OCI-LY7 (cell line): ENCODE results near the gene C6orf141. TPM values are rescaled to one million over a fixed set of nuclear protein-coding genes. Genes with fewer than 3 reads are reported as not detected.

Source experiments
- BruUV-seq: library from RNA; stranded (reverse); fragments of 400-500 nt; replicated peaks from 2 replicates; lab custom pipeline; 2021; lab: Mats Ljungman, UMichigan
- CTCF ChIA-PET: fragments of 300-600 bp; sonication (Branson Sonifier 250); formaldehyde crosslinking; loops from one replicate; lab custom pipeline; 2022; ENCODE audit warnings: antibody characterized with exemption; ENCODE audit not compliant: unreplicated experiment; lab: Charles Lee
- POLR2A ChIA-PET: fragments of 300-600 bp; sonication (Branson Sonifier 250); formaldehyde crosslinking; loops from one replicate; lab custom pipeline; 2022; ENCODE audit warnings: antibody characterized with exemption; lab: Charles Lee
- DNase-seq: peaks from one replicate; pipeline ENCODE4 v3.0.0-alpha.2; 2015; ENCODE audit warnings: low spot score
- H2AFZ ChIP-seq: fragments of 200-600 bp; sonication (generic), shearing (Covaris generic); 2 replicates; pipeline ENCODE4 v1.6.1; 2014; ENCODE audit warnings: mild to moderate bottlenecking, antibody characterized with exemption, low read length, moderate library complexity
- H3K27ac ChIP-seq: fragments of 200-600 bp; sonication (generic); 2 replicates; pipeline ENCODE4 v1.5.1; 2014; ENCODE audit warnings: mixed run types, low read depth, mild to moderate bottlenecking, moderate library complexity, low read length, inconsistent platforms; ENCODE audit not compliant: poor library complexity, severe bottlenecking
- H3K36me3 ChIP-seq: fragments of 200-600 bp; sonication (generic); 2 replicates; pipeline ENCODE4 v1.6.1; 2014; ENCODE audit warnings: mild to moderate bottlenecking, antibody characterized with exemption, low read length, moderate library complexity, mixed read lengths; ENCODE audit not compliant: insufficient read depth
- H3K4me1 ChIP-seq: fragments of 200-600 bp; sonication (generic); 2 replicates; pipeline ENCODE4 v1.5.1; 2014; ENCODE audit warnings: mild to moderate bottlenecking, low read length; ENCODE audit not compliant: insufficient read depth, poor library complexity, severe bottlenecking
- H3K4me2 ChIP-seq: fragments of 200-600 bp; sonication (generic); 2 replicates; pipeline ENCODE4 v1.6.1; 2014; ENCODE audit warnings: mild to moderate bottlenecking, low read length
- H3K4me3 ChIP-seq: fragments of 200-600 bp; sonication (generic); 2 replicates; pipeline ENCODE4 v1.5.1; 2014; ENCODE audit warnings: mild to moderate bottlenecking, low read depth, low read length; ENCODE audit not compliant: poor library complexity, severe bottlenecking
- H3K79me2 ChIP-seq: fragments of 200-600 bp; sonication (generic); 2 replicates; pipeline ENCODE4 v1.6.1; 2016; ENCODE audit warnings: low read depth, mild to moderate bottlenecking, low read length, moderate library complexity, mixed read lengths; ENCODE audit not compliant: insufficient read depth
- H3K9me2 ChIP-seq: fragments of 200-600 bp; sonication (generic); 2 replicates; pipeline ENCODE4 v1.6.1; 2016; ENCODE audit warnings: mild to moderate bottlenecking, low read length, mixed read lengths; ENCODE audit not compliant: insufficient read depth
- H3K9me3 ChIP-seq: fragments of 200-600 bp; sonication (generic); 2 replicates; pipeline ENCODE4 v1.6.1; 2014; ENCODE audit warnings: mild to moderate bottlenecking, mixed run types, low read length, mixed read lengths
- H4K20me1 ChIP-seq: fragments of 200-600 bp; sonication (generic); 2 replicates; pipeline ENCODE4 v1.6.1; 2014; ENCODE audit warnings: mild to moderate bottlenecking, antibody characterized with exemption, low read length, moderate library complexity, mixed read lengths; ENCODE audit not compliant: insufficient read depth
- EZH2phosphoT487 ChIP-seq: fragments of 200-600 bp; sonication (generic); IDR thresholded peaks from 2 replicates; pipeline ENCODE4 v1.6.1; 2018; ENCODE audit warnings: low read depth, borderline replicate concordance, mild to moderate bottlenecking, mixed run types, antibody characterized with exemption, low read length, moderate library complexity, mixed read lengths
- intact Hi-C: fragments of 100-400 bp; cut with micrococcal nuclease; formaldehyde crosslinking; loops from one replicate; pipeline ENCODE4 v1.10.0; 2022; ENCODE audit not compliant: unreplicated experiment
- total RNA-seq, 2 experiments: library from RNA; depleted of rRNA in 1 of 2; stranded (reverse); fragments of >200 nt in 1 of 2; shearing (Covaris generic) in 1 of 2; gene quantifications; 2 replicates each; pipeline ENCODE4 v1.2.3, GENCODE V29; 2014 to 2022
- TF ChIP-seq, protein P1 (sequence below): fragments of 200-600 bp; sonication (generic); conservative IDR thresholded peaks from 2 replicates; pipeline ENCODE4 v1.5.1; 2014; ENCODE audit warnings: mild to moderate bottlenecking, antibody characterized with exemption, low read length, moderate library complexity, mixed read lengths

The C6orf141 gene
- total RNA-seq, 2 experiments from 2014 or later = not detected

DNA sequence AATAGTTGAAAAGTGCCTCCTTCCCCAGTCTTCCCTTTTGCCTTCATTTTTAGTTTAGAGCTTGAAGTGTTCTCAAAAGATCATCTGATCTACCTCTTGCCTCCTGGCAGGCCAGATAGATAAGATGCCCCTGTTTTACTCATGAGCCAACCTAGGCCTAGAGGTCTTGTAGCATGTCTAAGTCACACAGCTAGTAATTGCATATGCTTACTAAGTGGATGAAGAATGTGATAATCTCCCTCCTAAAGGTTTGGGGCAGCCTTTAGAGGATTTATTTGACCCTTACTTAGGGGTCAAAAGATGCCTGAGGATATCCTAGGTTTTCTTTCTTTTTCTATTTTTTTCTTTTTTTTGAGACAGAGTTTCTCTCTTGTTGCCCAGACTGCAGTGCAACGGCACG, 2.1 kb downstream of the C6orf141 start:
- TF ChIP-seq, protein P1, sequence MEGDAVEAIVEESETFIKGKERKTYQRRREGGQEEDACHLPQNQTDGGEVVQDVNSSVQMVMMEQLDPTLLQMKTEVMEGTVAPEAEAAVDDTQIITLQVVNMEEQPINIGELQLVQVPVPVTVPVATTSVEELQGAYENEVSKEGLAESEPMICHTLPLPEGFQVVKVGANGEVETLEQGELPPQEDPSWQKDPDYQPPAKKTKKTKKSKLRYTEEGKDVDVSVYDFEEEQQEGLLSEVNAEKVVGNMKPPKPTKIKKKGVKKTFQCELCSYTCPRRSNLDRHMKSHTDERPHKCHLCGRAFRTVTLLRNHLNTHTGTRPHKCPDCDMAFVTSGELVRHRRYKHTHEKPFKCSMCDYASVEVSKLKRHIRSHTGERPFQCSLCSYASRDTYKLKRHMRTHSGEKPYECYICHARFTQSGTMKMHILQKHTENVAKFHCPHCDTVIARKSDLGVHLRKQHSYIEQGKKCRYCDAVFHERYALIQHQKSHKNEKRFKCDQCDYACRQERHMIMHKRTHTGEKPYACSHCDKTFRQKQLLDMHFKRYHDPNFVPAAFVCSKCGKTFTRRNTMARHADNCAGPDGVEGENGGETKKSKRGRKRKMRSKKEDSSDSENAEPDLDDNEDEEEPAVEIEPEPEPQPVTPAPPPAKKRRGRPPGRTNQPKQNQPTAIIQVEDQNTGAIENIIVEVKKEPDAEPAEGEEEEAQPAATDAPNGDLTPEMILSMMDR = no peak
- TF ChIP-seq EZH2phosphoT487 = no peak
- intact Hi-C loops = no loop called here

DNA sequence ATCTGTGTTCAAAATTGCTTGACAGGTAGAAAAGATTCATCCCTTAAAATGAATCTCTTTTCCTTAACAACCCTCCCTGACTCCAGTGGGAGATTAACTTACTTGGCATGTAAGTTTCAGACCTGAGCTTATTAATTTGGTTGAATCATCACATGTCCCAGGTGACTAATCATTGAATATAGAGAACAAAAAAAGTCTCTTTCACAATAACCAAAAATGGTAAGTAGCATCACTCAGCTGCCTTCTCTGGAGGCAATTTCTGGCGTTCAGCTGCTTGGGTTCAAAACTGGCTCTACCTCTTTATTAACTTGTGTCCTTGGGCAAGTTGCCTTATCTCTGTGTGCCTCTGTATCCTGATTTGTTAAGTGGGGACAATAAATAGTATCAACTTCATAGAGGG, 2.9 kb downstream of the C6orf141 start:
- DNase-seq = no peak
- no peaks in the 10 kb centered on the region for H3K79me2 ChIP-seq
- H3K4me2 ChIP-seq = no peak overlapping the region
- no peak overlapping the region for H3K27ac ChIP-seq
- H3K9me2 ChIP-seq = no peaks in the 10 kb centered on the region
- no peaks in the 10 kb centered on the region for H3K9me3 ChIP-seq
- ChIA-PET POLR2A (interaction anchor here (0.7 to 1.6 kb wide), 2 partner anchors 14 to 55 kb away, joined by 3 to 4 read pairs; no protein-coding TSS in a partner anchor), CTCF (no interaction called here)
- H4K20me1 ChIP-seq = no peaks in the 10 kb centered on the region
- no peaks in the 10 kb centered on the region for H3K4me1 ChIP-seq
- H3K4me3 ChIP-seq = no peak overlapping the region
- no peak for TF ChIP-seq EZH2phosphoT487
- TF ChIP-seq, protein P1 = no peak
- H3K36me3 ChIP-seq = no peaks in the 10 kb centered on the region
- no peak overlapping the region for H2AFZ ChIP-seq
- no TSS peak for BruUV-seq
- intact Hi-C loops = no loop called here

More for the DNA sequence above, 2.1 kb downstream of the C6orf141 start:
- CTCF ChIA-PET = no interaction called here
- DNase-seq = no peak
- no peak overlapping the region for H3K4me2 ChIP-seq
- H3K4me1 ChIP-seq = no peaks in the 10 kb centered on the region
- BruUV-seq = no TSS peak
- H3K79me2 ChIP-seq = no peaks in the 10 kb centered on the region
- no peaks in the 10 kb centered on the region for H3K9me2 ChIP-seq
- no peaks in the 10 kb centered on the region for H3K36me3 ChIP-seq
- H3K9me3 ChIP-seq = no peaks in the 10 kb centered on the region
- H2AFZ ChIP-seq = no peak overlapping the region
- POLR2A ChIA-PET = no interaction called here
- no peak overlapping the region for H3K4me3 ChIP-seq
- H4K20me1 ChIP-seq = no peaks in the 10 kb centered on the region
- no peak overlapping the region for H3K27ac ChIP-seq

DNA sequence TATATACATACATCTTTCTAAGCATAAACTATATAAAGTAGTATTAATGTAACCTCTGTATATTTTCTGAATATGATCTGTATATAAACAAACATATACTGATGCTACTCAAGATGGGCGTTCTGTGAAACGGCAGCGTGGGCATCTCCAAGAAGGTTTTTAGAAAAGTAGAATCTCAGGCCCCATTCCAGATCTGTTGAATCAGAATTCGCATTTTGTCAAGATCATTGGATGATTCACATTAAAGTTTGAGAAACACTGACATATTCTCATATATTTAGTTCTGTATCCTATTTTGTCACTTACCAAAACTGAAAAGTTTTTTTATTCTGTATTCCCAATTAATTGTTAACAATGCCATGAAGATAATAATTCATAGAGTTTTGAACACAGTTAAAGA, 5.5 kb downstream of the C6orf141 start:
- no peak overlapping the region for H2AFZ ChIP-seq
- intact Hi-C loops = no loop called here
- no peaks in the 10 kb centered on the region for H3K4me1 ChIP-seq
- no peak for DNase-seq
- no peak overlapping the region for H3K4me2 ChIP-seq
- CTCF ChIA-PET = no interaction called here
- POLR2A ChIA-PET = no interaction called here
- H3K27ac ChIP-seq = no peak overlapping the region
- H3K79me2 ChIP-seq = no peaks in the 10 kb centered on the region
- no peaks in the 10 kb centered on the region for H3K9me3 ChIP-seq
- H4K20me1 ChIP-seq = no peaks in the 10 kb centered on the region
- TF ChIP-seq, protein P1 = no peak
- no peak for TF ChIP-seq EZH2phosphoT487
- BruUV-seq = no TSS peak
- H3K9me2 ChIP-seq = no peaks in the 10 kb centered on the region
- no peak overlapping the region for H3K4me3 ChIP-seq
- H3K36me3 ChIP-seq = no peaks in the 10 kb centered on the region
